SK-N-MC (cell line): ENCODE results near the gene RBM43.
"Not testable (repeated sequence)": the region's sequence is repeated elsewhere in the genome, so short reads cannot be mapped to it uniquely, and the experiment has no call there.

ENCODE experiments used
- EZH2 ChIP-seq: fragments of 200-600 bp; sonication (generic); IDR thresholded peaks from one replicate; pipeline ENCODE4 v1.6.1; 2017; ENCODE audit warnings: antibody characterized with exemption
- POLR2AphosphoS5 ChIP-seq: IDR thresholded peaks from 2 replicates; pipeline ENCODE4 v1.6.1; 2012; ENCODE audit warnings: mild to moderate bottlenecking, low read depth, low read length, borderline replicate concordance

- not testable (repeated sequence) for TF ChIP-seq EZH2, POLR2AphosphoS5
Observed at GRCh38 chr2:151233288-151233687, 28.4 kb downstream of the RBM43 start.
